SU-DHL-6 (cell line): Measurements from ENCODE around the gene FAM186B.

Experiments used
- H2AFZ ChIP-seq: fragments of 200-600 bp; sonication (generic); 2 replicates; pipeline ENCODE4 v1.6.1; 2014; ENCODE audit warnings: low read depth, mild to moderate bottlenecking, moderate library complexity, mixed read lengths, antibody characterized with exemption, low read length; ENCODE audit not compliant: severe bottlenecking
- H3F3A ChIP-seq: fragments of 200-600 bp; shearing (Covaris generic); 2 replicates; pipeline ENCODE4 v1.6.0; 2016; ENCODE audit warnings: antibody characterized with exemption, mild to moderate bottlenecking; ENCODE audit not compliant: insufficient read depth
- H3K27ac ChIP-seq: fragments of 200-600 bp; sonication (generic); 2 replicates; pipeline ENCODE4 v1.5.1; 2016; ENCODE audit warnings: low read depth, mild to moderate bottlenecking, low read length, moderate library complexity, mixed read lengths
- H3K27me3 ChIP-seq: fragments of 200-600 bp; sonication (generic), shearing (Covaris generic); 2 replicates; pipeline ENCODE4 v1.6.0; 2014; ENCODE audit warnings: mild to moderate bottlenecking, low read length
- H3K36me3 ChIP-seq: fragments of 200-600 bp; sonication (generic); 2 replicates; pipeline ENCODE4 v1.6.1; 2014; ENCODE audit warnings: mild to moderate bottlenecking, low read length, mixed read lengths
- H3K4me2 ChIP-seq: fragments of 300-600, 200-600 bp; shearing (Covaris generic), sonication (generic); 2 replicates; pipeline ENCODE4 v1.6.0; 2014; ENCODE audit warnings: low read length, low read depth, mild to moderate bottlenecking; ENCODE audit not compliant: poor library complexity, severe bottlenecking
- H3K4me3 ChIP-seq: fragments of 200-600 bp; sonication (generic); 2 replicates; pipeline ENCODE4 v1.5.1; 2014; ENCODE audit warnings: antibody characterized with exemption, low read length, mild to moderate bottlenecking, mixed read lengths; ENCODE audit not compliant: insufficient read depth, poor library complexity, severe bottlenecking
- H3K79me2 ChIP-seq: fragments of 200-600 bp; sonication (generic); 2 replicates; pipeline ENCODE4 v1.6.1; 2014; ENCODE audit warnings: mild to moderate bottlenecking, low read length, moderate library complexity; ENCODE audit not compliant: insufficient read depth
- H3K9ac ChIP-seq: fragments of 200-600 bp; sonication (generic); 2 replicates; pipeline ENCODE4 v1.7.0; 2014; ENCODE audit warnings: mild to moderate bottlenecking, low read length
- H3K9me2 ChIP-seq: fragments of 200-600 bp; sonication (generic); replicated peaks from 2 replicates; pipeline ENCODE4 v1.6.1; 2014; ENCODE audit warnings: low read length; ENCODE audit not compliant: insufficient read depth
- H3K9me3 ChIP-seq: fragments of 200-600 bp; sonication (generic); 2 replicates; pipeline ENCODE4 v1.6.1; 2014; ENCODE audit warnings: low read length, mixed read lengths; ENCODE audit not compliant: insufficient read depth
- H4K20me1 ChIP-seq: fragments of 200-600 bp; sonication (generic); 2 replicates; pipeline ENCODE4 v1.6.1; 2014; ENCODE audit warnings: low read depth, mild to moderate bottlenecking, antibody characterized with exemption, low read length, moderate library complexity, mixed read lengths
- EZH2phosphoT487 ChIP-seq: fragments of 200-600 bp; sonication (generic), shearing (Covaris generic); conservative IDR thresholded peaks from 2 replicates; pipeline ENCODE4 v1.6.1; 2018; ENCODE audit warnings: mild to moderate bottlenecking, antibody characterized with exemption, low read length, moderate library complexity, mixed read lengths
- TF ChIP-seq, protein P1 (sequence below): fragments of 200-600 bp; sonication (generic); IDR thresholded peaks from one replicate; pipeline ENCODE4 v1.5.1; 2017; ENCODE audit warnings: antibody characterized with exemption, mild to moderate bottlenecking, low read length, moderate library complexity; ENCODE audit not compliant: insufficient read depth, poor library complexity, severe bottlenecking

Gene FAM186B

GRCh38 chr12:49549735-49550692 lies 55.4 kb downstream of the FAM186B start:
- no peak overlapping the region for H3K27ac ChIP-seq
- no peaks in the 10 kb centered on the region for H4K20me1 ChIP-seq
- no peaks in the 10 kb centered on the region for H3K27me3 ChIP-seq
- no peak for TF ChIP-seq EZH2phosphoT487
- TF ChIP-seq, protein P1, sequence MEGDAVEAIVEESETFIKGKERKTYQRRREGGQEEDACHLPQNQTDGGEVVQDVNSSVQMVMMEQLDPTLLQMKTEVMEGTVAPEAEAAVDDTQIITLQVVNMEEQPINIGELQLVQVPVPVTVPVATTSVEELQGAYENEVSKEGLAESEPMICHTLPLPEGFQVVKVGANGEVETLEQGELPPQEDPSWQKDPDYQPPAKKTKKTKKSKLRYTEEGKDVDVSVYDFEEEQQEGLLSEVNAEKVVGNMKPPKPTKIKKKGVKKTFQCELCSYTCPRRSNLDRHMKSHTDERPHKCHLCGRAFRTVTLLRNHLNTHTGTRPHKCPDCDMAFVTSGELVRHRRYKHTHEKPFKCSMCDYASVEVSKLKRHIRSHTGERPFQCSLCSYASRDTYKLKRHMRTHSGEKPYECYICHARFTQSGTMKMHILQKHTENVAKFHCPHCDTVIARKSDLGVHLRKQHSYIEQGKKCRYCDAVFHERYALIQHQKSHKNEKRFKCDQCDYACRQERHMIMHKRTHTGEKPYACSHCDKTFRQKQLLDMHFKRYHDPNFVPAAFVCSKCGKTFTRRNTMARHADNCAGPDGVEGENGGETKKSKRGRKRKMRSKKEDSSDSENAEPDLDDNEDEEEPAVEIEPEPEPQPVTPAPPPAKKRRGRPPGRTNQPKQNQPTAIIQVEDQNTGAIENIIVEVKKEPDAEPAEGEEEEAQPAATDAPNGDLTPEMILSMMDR: no peak
- H3K9ac ChIP-seq: no peak overlapping the region
- no peak overlapping the region for H2AFZ ChIP-seq
- H3K4me2 ChIP-seq: no peak overlapping the region
- H3K79me2 ChIP-seq: no peaks in the 10 kb centered on the region
- H3K9me3 ChIP-seq: no peaks in the 10 kb centered on the region
- H3F3A ChIP-seq: no peaks in the 10 kb centered on the region
- no peaks in the 10 kb centered on the region for H3K9me2 ChIP-seq
- H3K4me3 ChIP-seq: no peak overlapping the region
- H3K36me3 ChIP-seq: no peaks in the 10 kb centered on the region

GRCh38 chr12:49548822-49549648 lies 56.4 kb downstream of the FAM186B start:
- TF ChIP-seq EZH2phosphoT487: no peak
- TF ChIP-seq, protein P1: no peak
- H3K27ac ChIP-seq: no peak overlapping the region
- H3K79me2 ChIP-seq: no peaks in the 10 kb centered on the region
- H3K36me3 ChIP-seq: no peaks in the 10 kb centered on the region
- H4K20me1 ChIP-seq: no peaks in the 10 kb centered on the region
- no peak overlapping the region for H3K4me2 ChIP-seq
- H3K9ac ChIP-seq: no peak overlapping the region
- no peaks in the 10 kb centered on the region for H3K9me3 ChIP-seq
- H3F3A ChIP-seq: no peaks in the 10 kb centered on the region
- no peak overlapping the region for H3K4me3 ChIP-seq
- H2AFZ ChIP-seq: no peak overlapping the region
- no peaks in the 10 kb centered on the region for H3K9me2 ChIP-seq
- no peaks in the 10 kb centered on the region for H3K27me3 ChIP-seq

GRCh38 chr12:49548481-49548821 lies 57.0 kb downstream of the FAM186B start:
- no peak overlapping the region for H3K4me2 ChIP-seq

More at GRCh38 chr12:49548481-49548821, 57.0 kb downstream of the FAM186B start:
- H3F3A ChIP-seq: no peaks in the 10 kb centered on the region
- no peaks in the 10 kb centered on the region for H4K20me1 ChIP-seq
- no peak overlapping the region for H2AFZ ChIP-seq
- H3K9ac ChIP-seq: no peak overlapping the region
- H3K9me3 ChIP-seq: no peaks in the 10 kb centered on the region
- no peaks in the 10 kb centered on the region for H3K9me2 ChIP-seq
- TF ChIP-seq, protein P1: no peak
- no peak for TF ChIP-seq EZH2phosphoT487
- no peaks in the 10 kb centered on the region for H3K79me2 ChIP-seq
- no peaks in the 10 kb centered on the region for H3K36me3 ChIP-seq
- H3K4me3 ChIP-seq: no peak overlapping the region
- H3K27ac ChIP-seq: no peak overlapping the region
- H3K27me3 ChIP-seq: no peaks in the 10 kb centered on the region
